ENCODE results near the gene CD7. TPM values are rescaled to one million over a fixed set of nuclear protein-coding genes. Genes with fewer than 3 reads are reported as not detected.

The CD7 gene
- polyA plus RNA-seq, 4 donors, result 0.14 to 1.7 (median 0.51) TPM

GRCh38 chr17:82329683-82330321 is 12.4 kb upstream of the CD7 start:
- DNase-seq (ENCODE audit: low read depth in 4 of 4, low spot score in 3 of 4), result no peak

DNA sequence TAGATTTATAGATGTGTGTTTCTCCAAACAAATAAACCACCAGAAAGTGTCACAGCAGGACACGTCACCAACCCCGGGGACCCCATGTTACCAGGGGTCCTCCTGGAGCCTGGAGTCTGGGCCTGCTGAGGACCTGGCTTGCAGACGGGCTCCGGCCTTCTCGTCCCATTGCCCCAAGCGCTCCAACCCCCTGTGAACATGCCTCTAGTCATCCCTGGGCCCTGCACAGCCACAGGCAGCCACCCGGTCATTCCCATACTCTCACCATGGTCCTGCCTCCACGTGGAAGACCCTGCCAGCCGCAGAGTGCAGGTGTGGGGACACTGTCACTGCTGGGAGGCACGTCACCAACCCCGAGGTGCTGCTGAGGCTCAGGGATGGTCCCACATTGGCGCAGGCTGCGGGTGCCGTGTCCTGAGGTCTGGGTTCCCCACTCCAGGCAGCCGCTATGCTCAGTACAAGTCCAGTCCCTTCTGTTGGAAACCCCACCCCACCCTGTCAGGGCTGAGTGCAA is 11.6 kb upstream of the CD7 start:
- no peak for DNase-seq (ENCODE audit: low read depth in 4 of 4, low spot score in 3 of 4)

- no peak for DNase-seq (ENCODE audit: low read depth in 4 of 4, low spot score in 3 of 4)
These were observed 11.0 kb upstream of the CD7 start for GRCh38 chr17:82328141-82328993.

DNA sequence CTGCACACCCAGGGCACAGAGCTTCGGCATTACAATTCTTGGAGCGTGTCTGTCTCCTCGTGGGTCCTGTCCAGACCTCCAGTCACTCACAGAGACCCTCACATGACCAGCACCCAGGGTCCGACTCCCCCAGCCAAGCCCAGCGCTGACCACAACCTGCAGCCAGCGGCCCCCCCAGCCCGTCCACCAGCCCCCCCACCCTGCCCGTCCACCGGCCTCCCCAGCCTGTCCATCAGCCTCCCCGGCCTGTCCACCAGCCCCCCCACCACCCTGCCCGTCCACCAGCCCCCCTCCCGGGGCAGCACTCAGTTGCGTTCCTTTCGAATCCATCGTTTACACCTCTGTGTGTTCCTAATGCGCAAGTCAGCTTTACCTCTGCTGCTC is 10.3 kb upstream of the CD7 start:
- DNase-seq (ENCODE audit: low read depth in 4 of 4, low spot score in 3 of 4), result no peak

GRCh38 chr17:82327289-82327688 is 9.9 kb upstream of the CD7 start:
- no peak for DNase-seq (ENCODE audit: low read depth in 4 of 4, low spot score in 3 of 4)

- DNase-seq (ENCODE audit: low read depth in 4 of 4, low spot score in 3 of 4), result no peak
These were observed 8.1 kb upstream of the CD7 start for GRCh38 chr17:82325286-82326180.

DNA sequence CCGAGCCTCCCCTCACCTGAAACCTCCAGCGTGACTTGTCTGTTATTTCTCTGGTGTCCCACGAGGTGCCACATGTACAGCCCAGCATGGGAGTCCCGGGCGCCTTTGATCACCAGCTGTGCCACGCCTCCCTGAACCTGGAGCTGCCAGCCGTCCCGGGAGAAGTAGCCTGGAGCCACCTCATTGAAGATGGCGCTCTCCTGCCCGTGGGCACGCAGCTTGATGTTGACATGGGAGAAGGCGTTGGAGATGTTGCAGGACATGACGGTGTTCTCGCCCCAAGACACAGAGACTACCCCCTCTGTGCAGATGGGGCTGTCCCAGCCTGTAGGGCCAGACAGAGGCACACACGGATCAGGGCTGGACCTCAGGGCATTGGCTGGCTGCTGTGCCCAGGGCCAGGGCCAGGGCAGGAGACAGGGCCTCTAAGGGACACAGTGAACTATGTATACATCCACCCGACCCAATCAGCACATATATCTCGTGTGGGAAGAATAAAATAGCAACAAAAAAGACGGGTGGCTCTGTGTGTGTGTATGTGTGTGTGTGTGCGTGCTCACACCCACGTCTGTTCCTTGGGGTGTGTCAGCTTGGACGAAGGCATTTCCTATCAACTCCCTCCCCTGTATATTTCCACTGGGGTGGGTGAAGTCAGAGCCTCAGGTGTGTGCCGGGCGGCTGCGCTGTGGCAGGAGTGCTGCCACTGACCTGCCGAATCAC is 7.3 kb upstream of the CD7 start:
- DNase-seq (ENCODE audit: low read depth in 4 of 4, low spot score in 3 of 4), result no peak

DNA sequence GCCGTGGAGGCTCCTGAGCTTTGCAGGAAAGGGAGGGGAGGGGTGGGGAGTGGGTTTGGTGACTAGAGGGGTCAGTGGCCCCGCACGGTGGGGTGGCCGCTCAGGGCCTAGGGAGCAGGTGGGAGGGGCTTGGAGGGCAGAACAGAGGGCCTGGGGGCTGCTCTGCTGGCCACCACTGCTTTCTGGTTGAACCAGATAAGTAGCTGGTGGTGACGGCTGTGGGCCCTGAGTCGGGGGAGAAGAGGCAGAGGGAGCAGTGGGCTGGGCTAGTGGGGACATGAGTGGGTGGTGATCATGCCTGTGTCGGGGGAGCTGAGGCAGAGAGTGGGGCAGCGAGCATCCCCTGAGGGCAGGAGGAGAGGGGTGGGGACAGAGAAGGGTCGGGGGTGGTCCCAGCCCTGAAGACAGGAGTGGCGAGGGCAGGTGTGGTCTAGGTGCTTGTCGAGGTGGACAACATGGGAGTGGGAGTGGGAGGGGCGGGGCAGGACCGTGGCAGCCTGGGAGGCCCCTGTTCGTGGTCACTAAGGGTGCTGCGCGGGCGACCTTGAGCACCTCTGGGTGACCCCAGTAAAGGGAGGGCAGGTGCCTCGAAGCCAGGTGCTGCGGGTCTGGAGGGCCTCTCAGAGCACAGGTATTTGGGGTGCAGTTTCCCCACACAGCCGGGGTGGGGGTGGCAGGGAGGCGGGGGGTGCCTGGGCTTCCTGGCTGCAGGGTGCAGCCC is 6.3 kb upstream of the CD7 start:
- DNase-seq (ENCODE audit: low read depth in 4 of 4, low spot score in 3 of 4), result no peak

DNA sequence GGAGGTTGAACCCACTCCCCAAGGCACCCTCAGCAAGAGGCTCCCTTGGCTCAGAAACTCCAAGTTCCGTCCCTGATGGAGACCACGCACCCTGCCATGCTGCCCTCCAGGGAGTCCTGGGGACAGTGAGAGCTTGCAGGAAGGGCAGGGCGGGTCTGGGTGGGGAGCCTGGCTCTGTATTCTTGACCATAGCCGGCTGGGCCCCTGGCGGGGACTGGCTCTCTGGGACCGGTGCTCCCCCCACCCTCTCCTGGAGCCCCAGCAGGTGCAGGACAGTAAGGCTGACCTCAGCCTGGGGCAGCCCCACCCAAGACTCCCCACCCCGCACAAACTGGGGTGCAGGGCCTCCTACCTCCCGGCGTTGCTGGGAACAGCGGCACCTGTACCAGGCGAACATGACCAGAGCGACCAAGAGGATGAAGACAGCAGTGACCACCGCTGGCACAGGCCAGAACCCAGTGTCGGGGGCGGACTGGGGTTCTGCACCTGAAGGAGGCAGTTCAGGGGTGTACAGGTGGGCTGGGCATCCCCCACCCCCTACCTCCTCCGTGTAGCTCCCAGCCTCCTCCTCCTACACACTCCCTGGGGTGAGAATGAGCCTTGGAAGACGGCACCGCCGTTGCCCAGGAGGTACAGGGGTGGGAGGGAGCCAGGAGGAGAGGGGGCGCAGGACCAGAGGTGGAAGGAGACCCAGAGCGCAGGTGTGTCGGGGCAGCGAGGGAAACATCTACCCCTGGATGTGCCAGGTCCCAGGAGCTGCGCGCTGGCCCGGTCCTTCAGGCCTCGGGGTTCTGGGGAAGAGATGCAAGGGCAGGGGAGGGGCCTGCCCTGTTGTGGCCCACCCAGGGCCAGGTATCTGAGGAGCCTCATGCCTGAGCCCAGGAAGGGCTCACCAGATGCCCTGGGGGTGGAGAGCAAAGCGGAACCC is 5.4 kb upstream of the CD7 start:
- DNase-seq (ENCODE audit: low read depth in 4 of 4, low spot score in 3 of 4), result no peak

DNA sequence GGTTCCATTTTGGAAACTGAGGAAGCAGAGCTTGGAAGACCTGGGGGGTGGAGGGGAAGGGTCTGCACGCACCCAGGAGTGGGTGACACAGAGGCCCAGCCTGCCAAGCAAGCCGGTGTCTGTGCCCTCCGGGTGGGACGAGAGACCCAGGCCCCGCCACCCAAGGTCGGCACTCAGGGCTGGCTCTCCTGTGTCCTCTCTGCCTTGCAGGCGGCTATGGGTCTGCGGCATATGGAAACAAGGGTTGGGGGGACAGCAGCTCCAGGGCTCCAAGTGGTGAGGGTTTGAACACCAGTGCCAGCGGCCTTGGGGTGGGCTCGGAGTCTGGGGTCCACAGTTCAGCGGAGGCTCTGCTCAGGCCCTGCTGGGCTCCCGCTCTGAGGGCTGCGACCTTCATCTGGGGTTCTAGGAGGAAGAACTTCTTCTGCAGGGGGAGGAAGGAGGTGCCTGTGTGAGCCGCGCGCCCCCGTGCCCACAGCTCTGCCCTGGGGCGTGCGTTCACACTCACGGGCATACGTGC is 4.6 kb upstream of the CD7 start:
- DNase-seq (ENCODE audit: low read depth in 4 of 4, low spot score in 3 of 4), result no peak

GRCh38 chr17:82320956-82321927 is 3.8 kb upstream of the CD7 start:
- no peak for DNase-seq (ENCODE audit: low read depth in 4 of 4, low spot score in 3 of 4)

DNA sequence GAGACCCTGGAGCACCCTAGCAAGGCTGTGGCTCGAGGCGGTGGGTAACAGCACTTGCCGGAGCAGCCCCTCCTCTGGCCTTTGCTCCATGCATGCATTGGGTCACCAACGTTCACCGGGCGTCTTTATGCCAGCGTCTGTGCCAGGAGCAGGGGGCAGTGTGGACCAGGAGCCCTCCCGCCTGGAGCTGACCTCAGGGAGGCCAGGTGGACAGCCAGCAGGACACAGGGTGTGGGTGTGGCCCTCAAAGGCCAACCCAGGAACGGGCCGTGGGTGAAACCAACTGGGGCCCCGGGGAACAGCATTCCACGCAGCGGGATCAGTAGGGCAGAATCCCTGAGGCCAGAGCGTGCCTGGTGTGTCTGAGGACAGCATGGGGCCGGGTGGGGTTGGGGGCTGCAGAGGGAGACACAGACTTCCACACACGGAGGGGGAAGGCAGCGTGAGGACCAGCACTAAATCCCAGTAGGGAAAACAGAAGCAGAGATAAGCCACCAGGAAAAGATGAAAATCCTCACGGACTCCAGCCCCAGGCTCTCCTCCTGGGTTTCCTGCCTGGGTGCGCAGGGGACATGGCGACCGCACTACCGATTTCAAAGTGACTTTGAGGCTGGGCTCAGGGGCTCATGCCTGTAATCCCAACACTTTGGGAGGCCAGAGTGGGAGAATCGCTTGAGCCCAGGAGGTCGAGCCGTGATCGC is 2.9 kb upstream of the CD7 start:
- DNase-seq (ENCODE audit: low read depth in 4 of 4, low spot score in 3 of 4), result no peak

GRCh38 chr17:82319619-82320062 is 2.2 kb upstream of the CD7 start:
- DNase-seq (ENCODE audit: low read depth in 4 of 4, low spot score in 3 of 4), result no peak

DNA sequence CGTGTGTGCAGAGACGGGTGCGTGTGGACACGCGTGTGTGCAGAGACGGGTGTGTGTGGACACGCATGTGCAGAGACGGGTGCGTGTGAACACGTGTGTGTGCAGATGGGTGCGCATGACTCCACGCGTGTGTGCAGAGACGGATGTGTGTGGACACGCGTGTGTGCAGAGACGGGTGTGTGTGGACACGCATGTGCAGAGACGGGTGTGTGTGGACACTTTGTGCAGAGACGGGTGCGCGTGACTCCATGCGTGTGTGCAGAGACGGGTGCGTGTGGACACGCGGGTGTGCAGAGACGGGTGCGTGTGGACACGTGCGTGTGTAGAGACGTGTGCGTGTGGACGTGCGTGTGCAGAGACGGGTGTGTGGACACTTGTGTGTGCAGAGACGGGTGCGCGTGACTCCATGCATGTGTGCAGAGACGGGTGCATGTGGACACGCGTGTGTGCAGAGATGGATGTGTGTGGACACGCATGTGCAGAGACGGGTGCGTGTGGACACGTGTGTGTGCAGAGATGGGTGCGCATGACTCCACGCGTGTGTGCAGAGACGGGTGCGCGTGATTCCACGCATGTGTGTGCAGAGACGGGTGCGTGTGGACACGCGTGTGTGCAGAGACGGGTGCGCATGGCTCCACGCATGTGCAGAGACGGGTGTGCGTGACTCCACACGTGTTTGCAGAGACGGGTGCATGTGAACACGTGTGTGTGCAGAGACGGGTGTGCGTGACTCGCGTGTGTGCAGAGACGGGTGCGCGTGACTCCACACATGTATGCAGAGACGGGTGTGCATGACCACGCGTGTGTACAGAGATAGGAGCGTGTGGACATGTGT is 1.6 kb upstream of the CD7 start:
- DNase-seq (ENCODE audit: low read depth in 4 of 4, low spot score in 3 of 4), result no peak

- DNase-seq (ENCODE audit: low read depth in 4 of 4, low spot score in 3 of 4), result no peak
These were observed 726 bp upstream of the CD7 start for GRCh38 chr17:82318169-82318498.

Measured in left renal pelvis (tissue), 4 donors.